Erythroblast (primary cell): ENCODE results near the gene GMNC.
"Not testable (repeated sequence)": the region's sequence is repeated elsewhere in the genome, so short reads cannot be mapped to it uniquely, and the experiment has no call there.

Experiments
- GATA1 ChIP-seq: IDR thresholded peaks from 2 replicates; pipeline ENCODE4 v1.6.1; 2011; ENCODE audit warnings: low read depth, mild to moderate bottlenecking, control low read depth, low read length, moderate library complexity
- POLR2A ChIP-seq: IDR thresholded peaks from 2 replicates; pipeline ENCODE4 v1.6.1; 2011; ENCODE audit warnings: mild to moderate bottlenecking, low read length

DNA sequence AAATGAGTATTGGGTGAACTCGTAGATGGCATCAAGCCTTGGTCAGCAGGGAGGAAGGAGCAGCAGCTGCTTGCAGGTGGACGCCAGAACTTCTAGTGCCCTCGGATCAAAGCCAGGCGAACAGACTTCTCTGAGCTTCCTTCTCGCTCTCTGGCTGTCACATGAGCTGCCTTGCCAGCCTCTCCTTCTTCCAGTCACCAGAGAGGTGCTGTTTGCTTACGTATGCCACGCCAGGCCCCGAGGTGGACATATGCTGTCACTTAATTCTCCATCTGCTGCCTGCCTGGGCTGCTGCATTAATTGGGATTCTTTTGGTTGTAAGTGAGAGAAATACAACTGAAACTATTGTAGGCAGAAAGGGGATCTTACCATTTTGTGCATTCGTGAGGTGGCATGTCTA, 12.6 kb upstream of the GMNC start:
- TF ChIP-seq POLR2A, GATA1: not testable (repeated sequence)
